Dendritic cell treated with granulocyte-macrophage colony-stimulating factor and Interleukin-4, amounts not matched to agents 40 ng/mL and 50 ng/mL, for 4 days (primary cell): ENCODE results near the gene GAD2.

Experiments used
- H3K27ac Mint-ChIP-seq: one replicate; pipeline ENCODE4 v1.8.0; 2022; ENCODE audit warnings: mild to moderate bottlenecking, mixed read lengths
- H3K27me3 Mint-ChIP-seq: one replicate; pipeline ENCODE4 v1.8.0; 2022; ENCODE audit warnings: mild to moderate bottlenecking, mixed read lengths
- H3K36me3 Mint-ChIP-seq: one replicate; pipeline ENCODE4 v1.8.0; 2022; ENCODE audit warnings: low read depth, mixed read lengths
- H3K4me1 Mint-ChIP-seq: one replicate; pipeline ENCODE4 v1.8.0; 2022; ENCODE audit warnings: low read depth, mixed read lengths
- H3K4me3 Mint-ChIP-seq: one replicate; pipeline ENCODE4 v1.8.0; 2022; ENCODE audit warnings: mild to moderate bottlenecking, moderate library complexity, mixed read lengths
- H3K9me3 Mint-ChIP-seq: one replicate; pipeline ENCODE4 v1.8.0; 2022; ENCODE audit warnings: mixed read lengths
- intact Hi-C: fragments of 100-400 bp; cut with micrococcal nuclease; formaldehyde crosslinking; loops from one replicate; pipeline ENCODE4 v1.15.0; 2022

GAD2 gene

GRCh38 chr10:26214551-26215395, 1.8 kb upstream of the GAD2 start:
- H3K4me3 Mint-ChIP-seq: no peak overlapping the region
- H3K27me3 Mint-ChIP-seq: peaks cover 82% of the 10 kb centered on the region
- peaks cover 23% of the 10 kb centered on the region for H3K4me1 Mint-ChIP-seq
- H3K27ac Mint-ChIP-seq: no peak overlapping the region
- intact Hi-C loops: no loop called here
- no peaks in the 10 kb centered on the region for H3K36me3 Mint-ChIP-seq
- no peaks in the 10 kb centered on the region for H3K9me3 Mint-ChIP-seq

DNA sequence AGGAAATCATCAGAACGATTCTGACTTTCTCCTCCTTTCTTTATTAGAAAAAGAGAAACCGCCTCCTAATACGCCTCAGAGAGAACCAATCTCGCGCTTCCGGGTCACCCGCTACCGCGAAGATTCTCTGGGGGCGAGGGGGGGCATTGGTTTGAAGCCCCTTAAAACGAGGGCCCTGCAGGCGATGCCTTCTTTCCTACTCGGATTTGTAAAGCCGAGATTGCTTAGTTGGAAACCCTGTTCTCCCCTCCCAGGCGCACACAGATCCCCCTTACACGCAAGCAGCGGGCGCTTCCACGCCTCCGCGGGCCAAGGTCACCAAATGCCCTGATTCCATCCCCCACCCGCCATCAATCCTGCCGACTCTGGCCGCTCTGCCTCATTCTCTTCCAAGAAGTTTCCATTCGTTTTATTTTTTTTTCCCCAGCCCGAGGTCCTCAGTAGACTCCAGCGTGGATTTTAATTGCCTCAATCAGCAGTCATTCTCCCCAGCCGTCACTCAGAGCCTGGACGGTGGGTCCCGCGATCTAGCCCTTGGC, 1.1 kb upstream of the GAD2 start:
- no peak overlapping the region for H3K27ac Mint-ChIP-seq
- peaks cover 23% of the 10 kb centered on the region for H3K4me1 Mint-ChIP-seq
- intact Hi-C loops: no loop called here
- H3K4me3 Mint-ChIP-seq: no peak overlapping the region
- H3K36me3 Mint-ChIP-seq: no peaks in the 10 kb centered on the region
- peaks cover 88% of the 10 kb centered on the region for H3K27me3 Mint-ChIP-seq
- no peaks in the 10 kb centered on the region for H3K9me3 Mint-ChIP-seq

DNA sequence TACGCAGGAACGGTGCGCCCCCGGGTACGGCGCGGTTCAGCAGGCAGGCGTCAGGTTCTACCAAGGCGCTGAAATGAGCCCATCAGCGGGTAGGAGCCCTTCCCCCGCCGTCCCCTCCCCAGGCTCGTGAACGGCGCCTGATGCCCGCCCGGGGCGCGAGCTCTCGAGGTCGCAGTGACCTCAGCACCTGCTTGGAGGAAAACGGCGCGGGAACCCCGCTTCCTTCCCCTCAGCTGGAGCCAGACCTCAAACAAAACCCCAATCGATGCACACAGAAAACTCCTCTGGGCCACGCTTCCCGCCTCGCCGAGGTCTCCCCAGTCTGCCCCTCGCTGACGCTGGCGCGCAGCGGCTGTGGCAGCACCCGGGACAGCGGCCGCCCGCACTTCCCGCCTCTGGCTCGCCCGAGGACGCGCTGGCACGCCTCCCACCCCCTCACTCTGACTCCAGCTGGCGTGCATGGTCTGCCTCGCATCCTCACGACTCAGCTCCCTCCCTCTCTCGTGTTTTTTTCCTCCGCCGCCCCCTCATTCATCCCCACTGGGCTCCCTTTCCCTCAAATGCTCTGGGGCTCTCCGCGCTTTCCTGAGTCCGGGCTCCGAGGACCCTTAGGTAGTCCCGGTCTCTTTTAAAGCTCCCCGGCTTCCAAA, 514 bp upstream of the GAD2 start:
- no peaks in the 10 kb centered on the region for H3K36me3 Mint-ChIP-seq
- H3K4me1 Mint-ChIP-seq: peaks cover 23% of the 10 kb centered on the region
- H3K27me3 Mint-ChIP-seq: peaks cover 93% of the 10 kb centered on the region
- intact Hi-C loops: no loop called here
- H3K27ac Mint-ChIP-seq: no peak overlapping the region
- peak overlapping the region; percentile 35 for H3K4me3 Mint-ChIP-seq
- H3K9me3 Mint-ChIP-seq: no peaks in the 10 kb centered on the region

- Mint-ChIP-seq H3K9me3 (no peaks in the 10 kb centered on the region), H3K36me3 (no peaks in the 10 kb centered on the region), H3K4me1 (peaks cover 23% of the 10 kb centered on the region), H3K27me3 (peaks cover 96% of the 10 kb centered on the region), H3K27ac (no peak overlapping the region), H3K4me3 (no peak overlapping the region)
- intact Hi-C loops: no loop called here
Observed at GRCh38 chr10:26217396-26218086, 967 bp downstream of the GAD2 start.

DNA sequence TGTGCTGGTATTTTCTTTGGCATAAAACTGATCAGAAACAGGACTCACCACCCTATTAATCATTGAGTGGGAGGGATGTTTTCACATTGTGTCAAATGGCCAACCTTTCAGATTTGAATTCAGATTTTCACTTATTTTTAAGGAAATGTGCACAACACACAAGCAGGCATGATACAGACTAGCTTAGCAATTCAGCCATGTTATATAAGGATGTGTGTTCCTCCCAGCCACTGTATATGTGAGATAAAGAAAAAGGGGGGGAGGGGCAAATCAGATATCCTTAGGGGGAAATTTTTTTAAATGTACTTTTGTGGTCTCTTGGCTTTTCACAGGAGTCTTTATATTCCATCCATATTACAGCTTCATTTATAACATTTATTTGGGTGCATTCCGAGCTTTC, 3.1 kb downstream of the GAD2 start:
- intact Hi-C loops: no loop called here

GRCh38 chr10:26220901-26221300, 4.3 kb downstream of the GAD2 start:
- Mint-ChIP-seq H3K36me3 (no peaks in the 10 kb centered on the region), H3K27me3 (peaks cover 79% of the 10 kb centered on the region), H3K9me3 (no peaks in the 10 kb centered on the region), H3K4me3 (no peak overlapping the region), H3K4me1 (peaks cover 18% of the 10 kb centered on the region), H3K27ac (no peak overlapping the region)
- intact Hi-C loops: no loop called here

More for the DNA sequence above, 3.1 kb downstream of the GAD2 start:
- H3K27ac Mint-ChIP-seq: no peak overlapping the region
- H3K36me3 Mint-ChIP-seq: no peaks in the 10 kb centered on the region
- H3K27me3 Mint-ChIP-seq: peaks cover 88% of the 10 kb centered on the region
- H3K4me1 Mint-ChIP-seq: peaks cover 23% of the 10 kb centered on the region
- H3K4me3 Mint-ChIP-seq: no peak overlapping the region
- H3K9me3 Mint-ChIP-seq: no peaks in the 10 kb centered on the region

- no peak overlapping the region for H3K4me3 Mint-ChIP-seq
- no peaks in the 10 kb centered on the region for H3K9me3 Mint-ChIP-seq
- intact Hi-C loops: no loop called here
- H3K27me3 Mint-ChIP-seq: peaks cover 74% of the 10 kb centered on the region
- no peak overlapping the region for H3K27ac Mint-ChIP-seq
- peaks cover 11% of the 10 kb centered on the region for H3K4me1 Mint-ChIP-seq
- H3K36me3 Mint-ChIP-seq: no peaks in the 10 kb centered on the region
Observed at GRCh38 chr10:26221541-26221940, 5.0 kb downstream of the GAD2 start.

- Mint-ChIP-seq H3K27me3 (peaks cover 67% of the 10 kb centered on the region), H3K4me1 (peaks cover 4% of the 10 kb centered on the region), H3K36me3 (no peaks in the 10 kb centered on the region), H3K9me3 (no peaks in the 10 kb centered on the region), H3K4me3 (no peak overlapping the region), H3K27ac (no peak overlapping the region)
- intact Hi-C loops: no loop called here
Observed at GRCh38 chr10:26222563-26222962, 6.0 kb downstream of the GAD2 start.

DNA sequence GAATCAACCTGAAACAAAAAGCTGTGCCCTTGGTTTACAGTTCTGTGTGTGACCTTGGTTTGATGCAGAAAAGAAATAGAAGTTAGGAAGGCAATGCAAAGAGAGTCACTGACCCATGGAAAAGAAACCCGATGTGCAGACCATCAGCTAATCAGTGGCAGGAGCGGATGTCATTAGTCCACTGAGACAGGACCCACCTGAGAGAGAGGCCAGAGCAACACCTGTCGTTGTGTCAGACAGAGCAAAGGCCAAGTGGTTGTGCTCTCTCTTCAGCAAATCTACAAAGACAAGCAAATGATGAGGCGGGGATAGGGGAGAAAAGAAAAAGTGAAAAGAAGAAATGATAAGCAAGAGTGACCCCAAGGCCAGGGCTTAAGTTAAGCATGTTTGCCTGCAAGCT, 8.7 kb downstream of the GAD2 start:
- intact Hi-C loops: no loop called here
- Mint-ChIP-seq H3K9me3 (no peaks in the 10 kb centered on the region), H3K4me1 (no peaks in the 10 kb centered on the region), H3K27me3 (peaks cover 49% of the 10 kb centered on the region), H3K36me3 (no peaks in the 10 kb centered on the region), H3K4me3 (no peak overlapping the region), H3K27ac (no peak overlapping the region)

- intact Hi-C loops: no loop called here
- H3K27me3 Mint-ChIP-seq: peaks cover 32% of the 10 kb centered on the region
- H3K27ac Mint-ChIP-seq: no peak overlapping the region
- no peaks in the 10 kb centered on the region for H3K9me3 Mint-ChIP-seq
- H3K4me3 Mint-ChIP-seq: no peak overlapping the region
- H3K4me1 Mint-ChIP-seq: no peaks in the 10 kb centered on the region
- H3K36me3 Mint-ChIP-seq: no peaks in the 10 kb centered on the region
Observed at GRCh38 chr10:26227786-26228185, 11.2 kb downstream of the GAD2 start.

DNA sequence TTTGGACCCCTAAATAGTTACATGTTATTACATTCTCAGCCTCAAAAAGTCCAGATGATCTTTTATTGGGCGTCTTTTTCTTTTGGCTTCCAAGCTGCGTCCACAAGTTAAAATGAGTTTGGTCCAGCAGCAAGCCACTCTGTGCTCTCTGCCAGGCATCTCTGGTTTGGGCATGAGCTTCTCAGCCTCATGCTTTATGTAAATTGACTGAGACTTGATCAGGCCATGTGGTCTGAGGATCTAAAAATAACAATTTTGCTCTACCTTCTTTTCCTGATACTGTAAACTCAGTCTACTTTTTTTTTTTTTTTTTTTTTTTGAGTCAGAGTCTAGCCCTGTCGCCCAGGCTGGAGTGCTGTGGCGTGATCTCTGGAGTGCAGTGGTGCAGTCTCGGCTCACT, 15.6 kb downstream of the GAD2 start:
- H3K4me3 Mint-ChIP-seq: no peak overlapping the region
- peaks cover 20% of the 10 kb centered on the region for H3K27me3 Mint-ChIP-seq
- H3K27ac Mint-ChIP-seq: no peak overlapping the region

DNA sequence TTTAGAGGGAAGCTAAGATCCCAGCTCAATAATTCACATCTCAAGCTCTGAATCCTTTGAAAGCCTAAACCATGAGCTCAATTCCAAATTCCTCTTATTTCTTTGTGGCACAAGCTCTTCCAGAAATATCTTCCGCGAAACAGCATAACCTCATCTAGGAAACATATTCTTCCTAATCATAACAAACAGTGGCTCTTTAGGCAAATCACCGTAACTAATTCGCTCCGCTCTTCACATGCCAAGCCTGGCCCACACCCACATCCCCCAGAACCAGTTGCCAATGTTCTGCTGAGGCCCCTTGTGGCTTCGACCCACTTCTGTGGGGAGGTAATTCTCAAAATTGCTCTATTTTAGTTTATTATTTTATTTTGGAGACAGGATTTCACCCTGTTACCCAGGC, 19.2 kb downstream of the GAD2 start:
- Mint-ChIP-seq H3K27ac (no peak overlapping the region), H3K27me3 (peaks cover 15% of the 10 kb centered on the region), H3K36me3 (no peaks in the 10 kb centered on the region), H3K9me3 (no peaks in the 10 kb centered on the region), H3K4me1 (no peaks in the 10 kb centered on the region), H3K4me3 (no peak overlapping the region)
- intact Hi-C loops: no loop called here

More for the DNA sequence above, 15.6 kb downstream of the GAD2 start:
- Mint-ChIP-seq H3K4me1 (no peaks in the 10 kb centered on the region), H3K9me3 (no peaks in the 10 kb centered on the region), H3K36me3 (no peaks in the 10 kb centered on the region)
- intact Hi-C loops: no loop called here

DNA sequence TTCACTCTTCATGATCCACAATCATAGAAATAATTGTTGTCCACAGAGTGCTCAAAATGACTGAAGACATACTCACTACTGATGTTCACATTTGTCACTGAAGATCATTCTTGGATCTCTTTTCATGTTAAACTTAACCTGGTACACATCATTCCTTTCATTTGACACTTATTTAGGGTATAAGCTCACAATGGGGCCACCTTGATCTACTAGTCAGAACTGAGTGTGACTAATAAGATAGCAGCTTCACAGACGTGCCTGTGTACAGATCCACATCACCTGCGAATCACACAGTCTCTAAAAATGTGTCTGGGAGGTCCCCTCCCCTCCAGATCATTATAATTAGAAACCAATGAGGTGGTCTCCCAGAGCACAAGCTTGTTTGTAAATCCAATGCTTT, 21.8 kb downstream of the GAD2 start:
- intact Hi-C loops: no loop called here
- no peak overlapping the region for H3K27ac Mint-ChIP-seq
- no peak overlapping the region for H3K4me3 Mint-ChIP-seq
- no peaks in the 10 kb centered on the region for H3K9me3 Mint-ChIP-seq
- peaks cover 12% of the 10 kb centered on the region for H3K27me3 Mint-ChIP-seq
- H3K36me3 Mint-ChIP-seq: no peaks in the 10 kb centered on the region
- H3K4me1 Mint-ChIP-seq: no peaks in the 10 kb centered on the region
